ENCODE results near the gene WDR90. TPM values are rescaled to one million over a fixed set of nuclear protein-coding genes. Genes with fewer than 3 reads are reported as not detected.

Gene WDR90
- total and polyA plus RNA-seq, 2 experiments from 2014 or later = 25.9 to 42.2 TPM

DNA sequence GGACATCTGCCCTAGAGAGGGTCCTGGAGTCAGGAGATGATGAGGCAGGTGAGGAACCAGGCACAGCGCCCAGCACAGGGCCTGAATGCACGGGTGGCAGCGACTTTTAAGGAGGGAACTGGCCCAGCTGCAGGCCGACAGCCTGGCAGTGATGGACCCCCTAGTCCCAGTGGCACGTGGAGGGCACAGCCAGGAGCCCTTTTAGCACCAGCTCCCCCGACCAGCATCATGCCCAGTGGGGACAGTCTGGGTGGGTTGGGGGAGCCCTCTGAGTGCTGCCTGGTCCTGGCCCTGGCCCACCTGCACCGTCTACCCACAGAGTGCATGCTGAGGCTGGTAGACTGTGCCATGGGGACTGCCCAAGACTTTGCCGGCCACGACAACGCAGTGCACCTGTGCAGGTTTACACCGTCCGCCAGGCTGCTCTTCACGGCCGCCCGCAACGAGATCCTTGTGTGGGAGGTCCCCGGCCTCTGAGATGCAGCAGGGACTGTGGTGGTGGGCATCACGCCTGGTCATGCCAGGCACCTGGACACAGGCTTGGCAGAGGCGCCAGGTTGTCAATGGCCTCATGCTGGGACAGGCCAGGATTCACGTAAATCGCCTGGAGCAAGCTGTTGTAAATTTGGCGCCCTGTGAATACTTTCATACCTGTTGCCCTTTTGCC lies 18.1 kb downstream of the WDR90 start (continued):
- TF ChIP-seq, protein P1, sequence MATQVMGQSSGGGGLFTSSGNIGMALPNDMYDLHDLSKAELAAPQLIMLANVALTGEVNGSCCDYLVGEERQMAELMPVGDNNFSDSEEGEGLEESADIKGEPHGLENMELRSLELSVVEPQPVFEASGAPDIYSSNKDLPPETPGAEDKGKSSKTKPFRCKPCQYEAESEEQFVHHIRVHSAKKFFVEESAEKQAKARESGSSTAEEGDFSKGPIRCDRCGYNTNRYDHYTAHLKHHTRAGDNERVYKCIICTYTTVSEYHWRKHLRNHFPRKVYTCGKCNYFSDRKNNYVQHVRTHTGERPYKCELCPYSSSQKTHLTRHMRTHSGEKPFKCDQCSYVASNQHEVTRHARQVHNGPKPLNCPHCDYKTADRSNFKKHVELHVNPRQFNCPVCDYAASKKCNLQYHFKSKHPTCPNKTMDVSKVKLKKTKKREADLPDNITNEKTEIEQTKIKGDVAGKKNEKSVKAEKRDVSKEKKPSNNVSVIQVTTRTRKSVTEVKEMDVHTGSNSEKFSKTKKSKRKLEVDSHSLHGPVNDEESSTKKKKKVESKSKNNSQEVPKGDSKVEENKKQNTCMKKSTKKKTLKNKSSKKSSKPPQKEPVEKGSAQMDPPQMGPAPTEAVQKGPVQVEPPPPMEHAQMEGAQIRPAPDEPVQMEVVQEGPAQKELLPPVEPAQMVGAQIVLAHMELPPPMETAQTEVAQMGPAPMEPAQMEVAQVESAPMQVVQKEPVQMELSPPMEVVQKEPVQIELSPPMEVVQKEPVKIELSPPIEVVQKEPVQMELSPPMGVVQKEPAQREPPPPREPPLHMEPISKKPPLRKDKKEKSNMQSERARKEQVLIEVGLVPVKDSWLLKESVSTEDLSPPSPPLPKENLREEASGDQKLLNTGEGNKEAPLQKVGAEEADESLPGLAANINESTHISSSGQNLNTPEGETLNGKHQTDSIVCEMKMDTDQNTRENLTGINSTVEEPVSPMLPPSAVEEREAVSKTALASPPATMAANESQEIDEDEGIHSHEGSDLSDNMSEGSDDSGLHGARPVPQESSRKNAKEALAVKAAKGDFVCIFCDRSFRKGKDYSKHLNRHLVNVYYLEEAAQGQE (IDR thresholded peaks at IDR 0.05; ENCODE audit: unreplicated experiment) = no peak

DNA sequence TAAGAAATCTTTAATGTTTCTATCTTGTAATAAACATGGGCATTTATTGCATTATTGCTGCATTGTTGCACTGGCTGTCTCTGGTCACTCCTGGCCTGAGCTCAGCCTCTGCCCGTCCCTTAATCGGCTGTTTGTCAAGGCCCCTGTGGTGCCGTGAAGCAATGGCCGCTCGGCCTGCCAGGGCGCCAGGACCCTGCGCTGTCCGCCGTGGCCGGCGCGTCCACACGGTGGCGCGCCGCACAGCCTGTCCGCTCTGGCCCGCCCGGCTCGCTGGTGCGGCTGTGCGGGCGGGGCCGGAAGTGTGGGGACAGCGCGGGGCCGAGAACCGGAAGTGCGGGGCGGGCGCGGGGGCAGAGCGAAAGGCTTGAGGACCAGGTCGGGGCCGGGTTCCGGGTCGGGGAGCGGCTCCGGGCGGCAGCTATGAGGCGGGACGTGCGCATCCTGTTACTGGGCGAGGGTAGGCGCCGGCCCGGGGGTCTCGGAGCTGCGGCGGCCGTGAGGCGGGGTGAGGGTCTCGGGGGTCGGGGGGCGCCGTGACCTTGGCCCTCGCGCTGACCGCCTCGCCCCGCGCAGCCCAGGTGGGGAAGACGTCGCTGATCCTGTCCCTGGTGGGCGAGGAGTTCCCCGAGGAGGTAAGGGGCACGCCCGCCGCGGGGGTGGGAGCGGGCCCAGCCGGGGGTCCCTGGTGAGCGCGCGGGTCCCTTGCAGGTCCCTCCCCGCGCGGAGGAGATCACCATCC lies 18.8 kb downstream of the WDR90 start, which contains the start of gene RHOT2:
Gene RHOT2 (plus strand): TSS at position 353 of the 739 bp plus-strand sequence. CDS start 68 bp downstream, at position 421.
- H3K36me3 Mint-ChIP-seq (ENCODE audit: low read depth) = peaks cover 26% of the 10 kb centered on the region
- ATAC-seq (peak; percentile 93), DNase-seq (ENCODE audit: low spot score) (peak; percentile 97)
- H3K27me3 Mint-ChIP-seq (ENCODE audit: insufficient read depth, low read depth, poor library complexity) = peaks cover 2% of the 10 kb centered on the region
- H3K27ac ChIP-seq (ENCODE audit: low read depth) = 0 out of 2 replicates have a peak within 1 kb of the TSS, but pooled peaks have one; percentile 45
- peaks cover 16% of the 10 kb centered on the region for H3K79me2 ChIP-seq (replicated peaks; ENCODE audit: insufficient read depth)
- TF ChIP-seq ZNF331 (CRISPR knock-in tag; IDR thresholded peaks at IDR 0.05; ENCODE audit: low read depth) = no peak
- TF ChIP-seq, protein P2, sequence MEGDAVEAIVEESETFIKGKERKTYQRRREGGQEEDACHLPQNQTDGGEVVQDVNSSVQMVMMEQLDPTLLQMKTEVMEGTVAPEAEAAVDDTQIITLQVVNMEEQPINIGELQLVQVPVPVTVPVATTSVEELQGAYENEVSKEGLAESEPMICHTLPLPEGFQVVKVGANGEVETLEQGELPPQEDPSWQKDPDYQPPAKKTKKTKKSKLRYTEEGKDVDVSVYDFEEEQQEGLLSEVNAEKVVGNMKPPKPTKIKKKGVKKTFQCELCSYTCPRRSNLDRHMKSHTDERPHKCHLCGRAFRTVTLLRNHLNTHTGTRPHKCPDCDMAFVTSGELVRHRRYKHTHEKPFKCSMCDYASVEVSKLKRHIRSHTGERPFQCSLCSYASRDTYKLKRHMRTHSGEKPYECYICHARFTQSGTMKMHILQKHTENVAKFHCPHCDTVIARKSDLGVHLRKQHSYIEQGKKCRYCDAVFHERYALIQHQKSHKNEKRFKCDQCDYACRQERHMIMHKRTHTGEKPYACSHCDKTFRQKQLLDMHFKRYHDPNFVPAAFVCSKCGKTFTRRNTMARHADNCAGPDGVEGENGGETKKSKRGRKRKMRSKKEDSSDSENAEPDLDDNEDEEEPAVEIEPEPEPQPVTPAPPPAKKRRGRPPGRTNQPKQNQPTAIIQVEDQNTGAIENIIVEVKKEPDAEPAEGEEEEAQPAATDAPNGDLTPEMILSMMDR (conservative IDR thresholded peaks at IDR 0.05; ENCODE audit: low read depth in 2 of 2) = peak; percentile 69 to 83
- peak; percentile 80 for TF ChIP-seq POLR2AphosphoS5 (IDR thresholded peaks at IDR 0.05; ENCODE audit: low read depth)
- no peak for TF ChIP-seq NANOG (IDR thresholded peaks at IDR 0.05; ENCODE audit: borderline replicate concordance)
- TF ChIP-seq CREB1 (CRISPR knock-in tag; IDR thresholded peaks at IDR 0.05; ENCODE audit: low read depth) = peak; percentile 73
- TF ChIP-seq, protein P3, sequence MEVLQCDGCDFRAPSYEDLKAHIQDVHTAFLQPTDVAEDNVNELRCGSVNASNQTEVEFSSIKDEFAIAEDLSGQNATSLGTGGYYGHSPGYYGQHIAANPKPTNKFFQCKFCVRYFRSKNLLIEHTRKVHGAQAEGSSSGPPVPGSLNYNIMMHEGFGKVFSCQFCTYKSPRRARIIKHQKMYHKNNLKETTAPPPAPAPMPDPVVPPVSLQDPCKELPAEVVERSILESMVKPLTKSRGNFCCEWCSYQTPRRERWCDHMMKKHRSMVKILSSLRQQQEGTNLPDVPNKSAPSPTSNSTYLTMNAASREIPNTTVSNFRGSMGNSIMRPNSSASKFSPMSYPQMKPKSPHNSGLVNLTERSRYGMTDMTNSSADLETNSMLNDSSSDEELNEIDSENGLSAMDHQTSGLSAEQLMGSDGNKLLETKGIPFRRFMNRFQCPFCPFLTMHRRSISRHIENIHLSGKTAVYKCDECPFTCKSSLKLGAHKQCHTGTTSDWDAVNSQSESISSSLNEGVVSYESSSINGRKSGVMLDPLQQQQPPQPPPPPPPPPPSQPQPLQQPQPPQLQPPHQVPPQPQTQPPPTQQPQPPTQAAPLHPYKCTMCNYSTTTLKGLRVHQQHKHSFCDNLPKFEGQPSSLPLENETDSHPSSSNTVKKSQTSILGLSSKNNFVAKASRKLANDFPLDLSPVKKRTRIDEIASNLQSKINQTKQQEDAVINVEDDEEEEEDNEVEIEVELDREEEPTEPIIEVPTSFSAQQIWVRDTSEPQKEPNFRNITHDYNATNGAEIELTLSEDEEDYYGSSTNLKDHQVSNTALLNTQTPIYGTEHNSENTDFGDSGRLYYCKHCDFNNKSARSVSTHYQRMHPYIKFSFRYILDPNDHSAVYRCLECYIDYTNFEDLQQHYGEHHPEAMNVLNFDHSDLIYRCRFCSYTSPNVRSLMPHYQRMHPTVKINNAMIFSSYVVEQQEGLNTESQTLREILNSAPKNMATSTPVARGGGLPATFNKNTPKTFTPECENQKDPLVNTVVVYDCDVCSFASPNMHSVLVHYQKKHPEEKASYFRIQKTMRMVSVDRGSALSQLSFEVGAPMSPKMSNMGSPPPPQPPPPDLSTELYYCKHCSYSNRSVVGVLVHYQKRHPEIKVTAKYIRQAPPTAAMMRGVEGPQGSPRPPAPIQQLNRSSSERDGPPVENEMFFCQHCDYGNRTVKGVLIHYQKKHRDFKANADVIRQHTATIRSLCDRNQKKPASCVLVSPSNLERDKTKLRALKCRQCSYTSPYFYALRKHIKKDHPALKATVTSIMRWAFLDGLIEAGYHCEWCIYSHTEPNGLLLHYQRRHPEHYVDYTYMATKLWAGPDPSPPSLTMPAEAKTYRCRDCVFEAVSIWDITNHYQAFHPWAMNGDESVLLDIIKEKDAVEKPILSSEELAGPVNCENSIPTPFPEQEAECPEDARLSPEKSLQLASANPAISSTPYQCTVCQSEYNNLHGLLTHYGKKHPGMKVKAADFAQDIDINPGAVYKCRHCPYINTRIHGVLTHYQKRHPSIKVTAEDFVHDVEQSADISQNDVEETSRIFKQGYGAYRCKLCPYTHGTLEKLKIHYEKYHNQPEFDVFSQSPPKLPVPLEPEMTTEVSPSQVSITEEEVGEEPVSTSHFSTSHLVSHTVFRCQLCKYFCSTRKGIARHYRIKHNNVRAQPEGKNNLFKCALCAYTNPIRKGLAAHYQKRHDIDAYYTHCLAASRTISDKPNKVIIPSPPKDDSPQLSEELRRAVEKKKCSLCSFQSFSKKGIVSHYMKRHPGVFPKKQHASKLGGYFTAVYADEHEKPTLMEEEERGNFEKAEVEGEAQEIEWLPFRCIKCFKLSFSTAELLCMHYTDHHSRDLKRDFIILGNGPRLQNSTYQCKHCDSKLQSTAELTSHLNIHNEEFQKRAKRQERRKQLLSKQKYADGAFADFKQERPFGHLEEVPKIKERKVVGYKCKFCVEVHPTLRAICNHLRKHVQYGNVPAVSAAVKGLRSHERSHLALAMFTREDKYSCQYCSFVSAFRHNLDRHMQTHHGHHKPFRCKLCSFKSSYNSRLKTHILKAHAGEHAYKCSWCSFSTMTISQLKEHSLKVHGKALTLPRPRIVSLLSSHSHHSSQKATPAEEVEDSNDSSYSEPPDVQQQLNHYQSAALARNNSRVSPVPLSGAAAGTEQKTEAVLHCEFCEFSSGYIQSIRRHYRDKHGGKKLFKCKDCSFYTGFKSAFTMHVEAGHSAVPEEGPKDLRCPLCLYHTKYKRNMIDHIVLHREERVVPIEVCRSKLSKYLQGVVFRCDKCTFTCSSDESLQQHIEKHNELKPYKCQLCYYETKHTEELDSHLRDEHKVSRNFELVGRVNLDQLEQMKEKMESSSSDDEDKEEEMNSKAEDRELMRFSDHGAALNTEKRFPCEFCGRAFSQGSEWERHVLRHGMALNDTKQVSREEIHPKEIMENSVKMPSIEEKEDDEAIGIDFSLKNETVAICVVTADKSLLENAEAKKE (CRISPR knock-in tag; IDR thresholded peaks at IDR 0.05) = no peak
- TF ChIP-seq STAT1 (IDR thresholded peaks at IDR 0.05; ENCODE audit: unreplicated experiment) = no peak
- no peak for TF ChIP-seq ZNF114 (CRISPR knock-in tag; IDR thresholded peaks at IDR 0.05)
- H4K20me1 ChIP-seq (replicated peaks; ENCODE audit: insufficient read depth) = peaks cover 3% of the 10 kb centered on the region
- no peaks in the 10 kb centered on the region for H3K4me1 Mint-ChIP-seq
- peaks cover 11% of the 10 kb centered on the region; the same call in 1 of the 2 replicates for H3K36me3 ChIP-seq (ENCODE audit: insufficient read depth)
- H3K4me2 ChIP-seq = peak within 1 kb of the TSS; percentile 88
- peaks cover 7% of the 10 kb centered on the region; the same call in 1 of the 2 replicates for H3F3A ChIP-seq (replicated peaks; ENCODE audit: low read depth)
- H3K4me3 Mint-ChIP-seq = peak within 1 kb of the TSS; percentile 71
- H3K4me3 ChIP-seq = peak within 1 kb of the TSS; percentile 91
- H3K9me3 Mint-ChIP-seq = no peaks in the 10 kb centered on the region; the same call in 2 of the 3 replicates
- H2AFZ ChIP-seq = no peak within 1 kb of the TSS
- H3K4me1 ChIP-seq (ENCODE audit: insufficient read depth) = no peaks in the 10 kb centered on the region
- no peak within 1 kb of the TSS; the same call in 1 of the 2 replicates for H3K27ac Mint-ChIP-seq
- no peaks in the 10 kb centered on the region for H3K27me3 ChIP-seq (ENCODE audit: insufficient read depth)
- no peaks in the 10 kb centered on the region for H3K9me2 ChIP-seq (ENCODE audit: insufficient read depth)
